Right lobe of liver (tissue), 6 donors: ENCODE results near the gene PHLDA1. TPM values are rescaled to one million over a fixed set of nuclear protein-coding genes. Genes with fewer than 3 reads are reported as not detected.

ENCODE experiments used
- ATAC-seq, 4 donors: fragments of 200-7000 bp; cut with Tn5 transposase; one replicate each; pipeline ENCODE4 v1.9.1; 2020; ENCODE audit warnings: mild to moderate bottlenecking in 4 of 4, moderate library complexity in 4 of 4
- DNase-seq, 3 donors: peaks; one replicate each; pipeline ENCODE4 v3.0.0-alpha.2; 2020
- H3K27ac ChIP-seq, 3 donors: fragments of 200-600 bp; one replicate each; pipeline ENCODE4 v1.8.0; 2022
- H3K27me3 ChIP-seq, 2 donors: fragments of 200-600 bp; one replicate each; pipeline ENCODE4 v1.8.0; 2022
- H3K36me3 ChIP-seq, 4 donors: fragments of 200-600 bp; sonication (generic) in 1 of 4; one replicate each; pipeline versions ENCODE4 v1.5.1 to v1.8.0; 2017 to 2022; ENCODE audit warnings: control low read depth in 1 of 4
- H3K4me1 ChIP-seq, 4 donors: fragments of 200-600 bp; sonication (generic) in 1 of 4; one replicate each; pipeline versions ENCODE4 v1.5.1 to v1.8.0; 2017 to 2022; ENCODE audit warnings: control low read depth in 1 of 4
- H3K4me3 ChIP-seq, 3 donors: fragments of 200-600 bp; one replicate each; pipeline ENCODE4 v1.8.0; 2022
- H3K9me3 ChIP-seq, 4 donors: fragments of 200-600 bp; sonication (generic) in 1 of 4; one replicate each; pipeline versions ENCODE4 v1.5.1 to v1.8.0; 2017 to 2022; ENCODE audit warnings: control low read depth in 1 of 4
- CTCF ChIP-seq, 4 donors: fragments of 200-600 bp in 3 of 4; fragments of 450-650 bp in 1 of 4; IDR thresholded peaks; one replicate each; pipeline versions ENCODE4 v1.5.1 to v1.8.0; 2016 to 2022; ENCODE audit warnings: antibody characterized with exemption in 4 of 4, mild to moderate bottlenecking in 2 of 4
- POLR2A ChIP-seq: fragments of 450-650 bp; IDR thresholded peaks from one replicate; pipeline ENCODE4 v1.6.1; 2017; ENCODE audit warnings: antibody characterized with exemption, mild to moderate bottlenecking
- WGBS: methylation state at CpG from one replicate; pipeline ENCODE4 v1.1.6; 2018; ENCODE audit warnings: low coverage, low lambda C conversion rate; ENCODE audit not compliant: insufficient coverage; ENCODE audit errors: missing lambda C conversion rate; 5-methylcytosine and 5-hydroxymethylcytosine counted together
- intact Hi-C, 2 donors: fragments of 100-400 bp; cut with DNase I; formaldehyde crosslinking; loops; one replicate each; pipeline versions ENCODE4 v1.11.2 to v1.14.1; 2022
- total RNA-seq, 6 experiments: library from RNA; depleted of rRNA in 2 of 6; stranded (reverse); fragments of >200 nt in 2 of 6; fragmentation: NEBNext Ultra II Directional in 3 of 6; extraction: Animal tissue kit (Norgen Biotek cat#: 25700) in 3 of 6; gene quantifications; one replicate each; pipeline versions ENCODE4 v1.1.0 to v1.2.4, GENCODE V29; 2016 to 2023
- donor health status: DM: no; HTN: yes; CAD: no.
- donor health status: DM: no; HTN: no; CAD: no.
- donor health status: DM: no; HTN: no; CAD: no.
- donor health status: DM: no; HTN: yes; CAD: no.
- donor health status: DM: no; HTN: yes; CAD: no.

Gene PHLDA1
- total RNA-seq, 6 experiments from 2014 or later: 1.7 to 22.4 (median 14.3) TPM

GRCh38 chr12:76065917-76066316 is 34.3 kb upstream of the PHLDA1 start:
- no peak overlapping the region for H3K27ac ChIP-seq
- WGBS: 88% methylated on average over 3 of the region's 3 CpGs
- no peaks in the 10 kb centered on the region for H3K27me3 ChIP-seq
- peaks cover 0 to 9% (median 2%) of the 10 kb centered on the region in 4 donors for H3K9me3 ChIP-seq
- no peaks in the 10 kb centered on the region for H3K36me3 ChIP-seq
- ATAC-seq (no peak), DNase-seq (no peak)
- no peak overlapping the region for H3K4me3 ChIP-seq
- intact Hi-C loops: no loop called here
- H3K4me1 ChIP-seq: no peaks in the 10 kb centered on the region
- no peak for TF ChIP-seq POLR2A
- TF ChIP-seq CTCF (IDR thresholded peaks at IDR 0.05): no peak

- intact Hi-C loops: no loop called here
- Histone ChIP-seq H3K4me3 (no peak overlapping the region), H3K27me3 (no peaks in the 10 kb centered on the region), H3K9me3 (peaks cover 0 to 9% (median 2%) of the 10 kb centered on the region in 4 donors), H3K27ac (no peak overlapping the region), H3K4me1 (no peaks in the 10 kb centered on the region), H3K36me3 (no peaks in the 10 kb centered on the region)
- no peak for DNase-seq
- ATAC-seq: no peak
- WGBS: 100% methylated on average over 1 of the region's 1 CpG
- TF ChIP-seq POLR2A (no peak), CTCF (IDR thresholded peaks at IDR 0.05) (no peak)
Measured at GRCh38 chr12:76064904-76065303, 33.3 kb upstream of the PHLDA1 start.

- H3K36me3 ChIP-seq: peaks cover 0 to 19% (median 5%) of the 10 kb centered on the region in 4 donors
- ATAC-seq: no peak
- peaks cover 0 to 5% (median 2%) of the 10 kb centered on the region in 4 donors for H3K9me3 ChIP-seq
- no peak overlapping the region for H3K4me3 ChIP-seq
- TF ChIP-seq POLR2A (no peak), CTCF (IDR thresholded peaks at IDR 0.05) (no peak)
- no peak overlapping the region for H3K27ac ChIP-seq
- intact Hi-C loops: no loop called here
- no peaks in the 10 kb centered on the region for H3K27me3 ChIP-seq
- WGBS: 32% methylated on average over 2 of the region's 2 CpGs
- no peak for DNase-seq
- no peaks in the 10 kb centered on the region for H3K4me1 ChIP-seq
Measured at GRCh38 chr12:76060111-76060510, 28.5 kb upstream of the PHLDA1 start.

DNA sequence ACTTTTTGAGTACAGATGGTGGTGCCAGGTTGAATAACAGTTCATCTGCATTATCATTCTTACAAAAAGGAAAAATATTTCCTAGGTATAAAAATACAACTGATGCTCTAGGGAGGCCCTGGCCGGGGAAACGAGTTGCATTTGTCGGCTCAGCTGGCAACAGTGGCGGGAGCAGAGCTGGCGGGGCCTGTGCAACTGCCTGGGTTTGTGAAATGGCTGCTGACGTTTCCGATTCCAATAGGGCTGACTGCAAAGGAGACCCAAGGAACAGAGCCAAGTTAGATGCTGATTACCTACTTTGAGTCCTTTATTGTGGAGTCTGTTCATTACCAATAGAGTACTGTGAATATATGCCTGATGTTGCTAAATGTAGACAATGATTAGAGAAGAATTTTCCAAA is 25.8 kb upstream of the PHLDA1 start:
- 93% methylated on average over 5 of the region's 7 CpGs for WGBS
- no peak overlapping the region for H3K4me3 ChIP-seq
- intact Hi-C loops: no loop called here
- ATAC-seq: no peak
- H3K9me3 ChIP-seq: no peaks in the 10 kb centered on the region
- H3K27ac ChIP-seq: no peak overlapping the region
- H3K4me1 ChIP-seq: no peaks in the 10 kb centered on the region
- no peaks in the 10 kb centered on the region for H3K27me3 ChIP-seq
- DNase-seq: no peak
- no peak for TF ChIP-seq POLR2A
- no peak for TF ChIP-seq CTCF (IDR thresholded peaks at IDR 0.05)
- H3K36me3 ChIP-seq: peaks cover 4 to 44% (median 15%) of the 10 kb centered on the region in 4 donors

- Histone ChIP-seq H3K9me3 (no peaks in the 10 kb centered on the region), H3K4me3 (no peak overlapping the region), H3K4me1 (no peaks in the 10 kb centered on the region), H3K36me3 (peaks cover 4 to 48% (median 19%) of the 10 kb centered on the region in 4 donors), H3K27me3 (no peaks in the 10 kb centered on the region), H3K27ac (no peak overlapping the region)
- ATAC-seq: no peak
- intact Hi-C loops: no loop called here
- no peak for DNase-seq
- WGBS: 93% methylated on average over 2 of the region's 2 CpGs
- TF ChIP-seq POLR2A (no peak), CTCF (IDR thresholded peaks at IDR 0.05) (no peak)
Measured at GRCh38 chr12:76055393-76055792, 23.8 kb upstream of the PHLDA1 start.
